K562 (cell line): ENCODE measurements around the gene DUS3L. TPM values are rescaled to one million over a fixed set of nuclear protein-coding genes. Genes with fewer than 3 reads are reported as not detected.

Source experiments
- ARID1B ChIP-seq: fragments of 450-650 bp; IDR thresholded peaks from 2 replicates; pipeline ENCODE4 v1.6.1; 2016; ENCODE audit warnings: antibody characterized with exemption, mild to moderate bottlenecking, inconsistent platforms
- BDP1 ChIP-seq: IDR thresholded peaks from 3 replicates; pipeline ENCODE4 v1.6.1; 2011; ENCODE audit not compliant: insufficient read length, insufficient read depth
- CBX3 ChIP-seq, 2 experiments: IDR thresholded peaks; 1 replicate in 1 of 2; 2 replicates in 1 of 2; pipeline ENCODE4 v1.6.1; 2012; ENCODE audit warnings: inconsistent platforms in 2 of 2, low read length in 2 of 2, borderline replicate concordance in 1 of 2, control low read depth in 1 of 2
- POU5F1 ChIP-seq: fragments of 150-350 bp; IDR thresholded peaks from 2 replicates; pipeline ENCODE4 v1.6.1; 2014; ENCODE audit warnings: borderline replicate concordance, low read length, low read depth, mild to moderate bottlenecking; ENCODE audit not compliant: partially characterized antibody
- RFX1 ChIP-seq: fragments of 450-650 bp; IDR thresholded peaks from 2 replicates; pipeline ENCODE4 v1.6.1; 2016; ENCODE audit warnings: mild to moderate bottlenecking, moderate library complexity
- RHOXF2B ChIP-seq: fragments of 250-450 bp; sonication (Bioruptor Pico); conservative IDR thresholded peaks from 2 replicates; pipeline ENCODE4 v1.5.1; 2021
- SRF ChIP-seq, 2 experiments: fragments of 250-450, 450-650 bp in 1 of 2; sonication (Bioruptor Pico) in 1 of 2; sonication (generic) in 1 of 2; formaldehyde crosslinking; IDR thresholded peaks; 2 replicates each; pipeline versions ENCODE4 v1.5.0 to v1.5.1; 2020 to 2022; ENCODE audit warnings: mild to moderate bottlenecking in 1 of 2, missing genetic modification reagents in 1 of 2
- TSHZ1 ChIP-seq: fragments of 250-450 bp; sonication (Bioruptor Pico); IDR thresholded peaks from 2 replicates; pipeline ENCODE4 v1.4.0; 2020; ENCODE audit warnings: mild to moderate bottlenecking, moderate library complexity
- ZNF436 ChIP-seq: fragments of 250-450, 450-650 bp; sonication (Bioruptor Pico); formaldehyde crosslinking; IDR thresholded peaks from 2 replicates; pipeline ENCODE4 v1.7.0; 2020; ENCODE audit warnings: mild to moderate bottlenecking
- polyA plus RNA-seq, 8 experiments: library from polyadenylated mRNA; depleted of rRNA in 4 of 8; stranded (reverse) in 5 of 8; unstranded in 3 of 8; fragments of >200 nt; fragmentation: Nextera tagmentation in 2 of 8; fragmentation: Illumina TruSeq in 1 of 8; extraction: Ambion mirVana in 2 of 8; extraction: Trizol in 1 of 8; gene quantifications; 2 replicates each; pipeline versions ENCODE4 v1.2.1 to v1.2.3, GENCODE V29; 2011 to 2014; ENCODE audit warnings: inconsistent platforms in 1 of 8, missing spikeins in 1 of 8
- total RNA-seq, 7 experiments: library from RNA; depleted of rRNA in 6 of 7; stranded (reverse); fragments of >200 nt in 6 of 7; fragmentation: Illumina TruSeq in 2 of 7; extraction: Trizol in 2 of 7; gene quantifications; 2 replicates each; pipeline versions ENCODE4 v1.2.1 to v1.2.3, GENCODE V29; 2011 to 2021; ENCODE audit warnings: low replicate concordance in 1 of 7
- TF ChIP-seq, protein P1 (sequence below): fragments of 200-600 bp; sonication (generic); IDR thresholded peaks from one replicate; pipeline ENCODE4 v1.6.1; 2012; ENCODE audit warnings: mild to moderate bottlenecking, low read depth, low read length, inconsistent platforms

The DUS3L gene
- total and polyA plus RNA-seq, 9 of the 15 experiments (the other 6 are each of a cell fraction or from before 2014, with no cell fraction given): 1.7 to 102 (median 77.5) TPM

DNA sequence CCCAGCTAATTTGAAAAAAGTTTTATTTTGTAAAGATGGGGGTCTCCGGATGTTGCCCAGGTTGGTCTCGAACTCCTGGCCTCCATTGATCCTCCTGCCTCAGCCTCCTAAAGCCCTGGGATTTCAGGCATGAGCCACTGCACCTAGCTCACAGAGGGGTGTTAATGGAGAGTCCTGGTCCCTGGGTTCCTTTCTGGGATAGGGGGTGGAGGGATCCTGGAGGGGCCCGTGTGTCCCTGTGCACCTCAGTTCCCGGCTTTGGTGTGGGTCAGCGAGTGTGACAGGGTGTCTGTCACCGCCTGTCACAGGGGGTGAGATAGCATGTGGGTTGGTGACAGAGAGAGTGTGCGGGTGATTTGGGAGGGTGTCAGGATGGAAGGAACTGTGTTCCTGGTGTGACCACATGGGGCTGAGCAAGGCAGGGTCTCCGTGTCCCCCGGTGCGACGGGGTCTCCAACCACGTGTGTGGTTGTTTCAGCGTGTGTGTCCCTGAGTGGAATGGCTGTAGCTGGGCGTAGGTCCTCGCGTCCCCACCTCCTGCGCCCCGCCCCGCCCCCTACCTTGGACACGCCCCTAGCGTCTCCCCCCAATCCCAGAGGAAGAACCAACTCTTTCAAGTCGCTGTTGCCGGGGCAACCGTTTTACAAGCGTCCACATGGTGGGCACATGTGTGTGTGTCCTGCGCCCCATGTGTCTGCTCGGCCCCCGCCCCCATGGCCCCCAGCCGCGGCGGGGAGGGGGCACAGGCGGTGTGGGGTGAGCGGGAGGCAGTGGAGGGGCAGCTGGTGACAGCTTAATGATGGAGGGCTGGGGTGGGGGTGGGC is 11.0 kb upstream of the DUS3L start (continued):
- TF ChIP-seq ZNF436 (CRISPR knock-in tag): no peak
- TF ChIP-seq BDP1: no peak
- TF ChIP-seq RHOXF2B (CRISPR knock-in tag): no peak
- TF ChIP-seq POU5F1: no peak
- no peak for TF ChIP-seq CBX3 (IDR thresholded peaks at IDR 0.05; ENCODE audit: borderline replicate concordance in 1 of 2, low read length in 2 of 2)
- TF ChIP-seq SRF (CRISPR knock-in tag; IDR thresholded peaks at IDR 0.05): no peak
- TF ChIP-seq, protein P1, sequence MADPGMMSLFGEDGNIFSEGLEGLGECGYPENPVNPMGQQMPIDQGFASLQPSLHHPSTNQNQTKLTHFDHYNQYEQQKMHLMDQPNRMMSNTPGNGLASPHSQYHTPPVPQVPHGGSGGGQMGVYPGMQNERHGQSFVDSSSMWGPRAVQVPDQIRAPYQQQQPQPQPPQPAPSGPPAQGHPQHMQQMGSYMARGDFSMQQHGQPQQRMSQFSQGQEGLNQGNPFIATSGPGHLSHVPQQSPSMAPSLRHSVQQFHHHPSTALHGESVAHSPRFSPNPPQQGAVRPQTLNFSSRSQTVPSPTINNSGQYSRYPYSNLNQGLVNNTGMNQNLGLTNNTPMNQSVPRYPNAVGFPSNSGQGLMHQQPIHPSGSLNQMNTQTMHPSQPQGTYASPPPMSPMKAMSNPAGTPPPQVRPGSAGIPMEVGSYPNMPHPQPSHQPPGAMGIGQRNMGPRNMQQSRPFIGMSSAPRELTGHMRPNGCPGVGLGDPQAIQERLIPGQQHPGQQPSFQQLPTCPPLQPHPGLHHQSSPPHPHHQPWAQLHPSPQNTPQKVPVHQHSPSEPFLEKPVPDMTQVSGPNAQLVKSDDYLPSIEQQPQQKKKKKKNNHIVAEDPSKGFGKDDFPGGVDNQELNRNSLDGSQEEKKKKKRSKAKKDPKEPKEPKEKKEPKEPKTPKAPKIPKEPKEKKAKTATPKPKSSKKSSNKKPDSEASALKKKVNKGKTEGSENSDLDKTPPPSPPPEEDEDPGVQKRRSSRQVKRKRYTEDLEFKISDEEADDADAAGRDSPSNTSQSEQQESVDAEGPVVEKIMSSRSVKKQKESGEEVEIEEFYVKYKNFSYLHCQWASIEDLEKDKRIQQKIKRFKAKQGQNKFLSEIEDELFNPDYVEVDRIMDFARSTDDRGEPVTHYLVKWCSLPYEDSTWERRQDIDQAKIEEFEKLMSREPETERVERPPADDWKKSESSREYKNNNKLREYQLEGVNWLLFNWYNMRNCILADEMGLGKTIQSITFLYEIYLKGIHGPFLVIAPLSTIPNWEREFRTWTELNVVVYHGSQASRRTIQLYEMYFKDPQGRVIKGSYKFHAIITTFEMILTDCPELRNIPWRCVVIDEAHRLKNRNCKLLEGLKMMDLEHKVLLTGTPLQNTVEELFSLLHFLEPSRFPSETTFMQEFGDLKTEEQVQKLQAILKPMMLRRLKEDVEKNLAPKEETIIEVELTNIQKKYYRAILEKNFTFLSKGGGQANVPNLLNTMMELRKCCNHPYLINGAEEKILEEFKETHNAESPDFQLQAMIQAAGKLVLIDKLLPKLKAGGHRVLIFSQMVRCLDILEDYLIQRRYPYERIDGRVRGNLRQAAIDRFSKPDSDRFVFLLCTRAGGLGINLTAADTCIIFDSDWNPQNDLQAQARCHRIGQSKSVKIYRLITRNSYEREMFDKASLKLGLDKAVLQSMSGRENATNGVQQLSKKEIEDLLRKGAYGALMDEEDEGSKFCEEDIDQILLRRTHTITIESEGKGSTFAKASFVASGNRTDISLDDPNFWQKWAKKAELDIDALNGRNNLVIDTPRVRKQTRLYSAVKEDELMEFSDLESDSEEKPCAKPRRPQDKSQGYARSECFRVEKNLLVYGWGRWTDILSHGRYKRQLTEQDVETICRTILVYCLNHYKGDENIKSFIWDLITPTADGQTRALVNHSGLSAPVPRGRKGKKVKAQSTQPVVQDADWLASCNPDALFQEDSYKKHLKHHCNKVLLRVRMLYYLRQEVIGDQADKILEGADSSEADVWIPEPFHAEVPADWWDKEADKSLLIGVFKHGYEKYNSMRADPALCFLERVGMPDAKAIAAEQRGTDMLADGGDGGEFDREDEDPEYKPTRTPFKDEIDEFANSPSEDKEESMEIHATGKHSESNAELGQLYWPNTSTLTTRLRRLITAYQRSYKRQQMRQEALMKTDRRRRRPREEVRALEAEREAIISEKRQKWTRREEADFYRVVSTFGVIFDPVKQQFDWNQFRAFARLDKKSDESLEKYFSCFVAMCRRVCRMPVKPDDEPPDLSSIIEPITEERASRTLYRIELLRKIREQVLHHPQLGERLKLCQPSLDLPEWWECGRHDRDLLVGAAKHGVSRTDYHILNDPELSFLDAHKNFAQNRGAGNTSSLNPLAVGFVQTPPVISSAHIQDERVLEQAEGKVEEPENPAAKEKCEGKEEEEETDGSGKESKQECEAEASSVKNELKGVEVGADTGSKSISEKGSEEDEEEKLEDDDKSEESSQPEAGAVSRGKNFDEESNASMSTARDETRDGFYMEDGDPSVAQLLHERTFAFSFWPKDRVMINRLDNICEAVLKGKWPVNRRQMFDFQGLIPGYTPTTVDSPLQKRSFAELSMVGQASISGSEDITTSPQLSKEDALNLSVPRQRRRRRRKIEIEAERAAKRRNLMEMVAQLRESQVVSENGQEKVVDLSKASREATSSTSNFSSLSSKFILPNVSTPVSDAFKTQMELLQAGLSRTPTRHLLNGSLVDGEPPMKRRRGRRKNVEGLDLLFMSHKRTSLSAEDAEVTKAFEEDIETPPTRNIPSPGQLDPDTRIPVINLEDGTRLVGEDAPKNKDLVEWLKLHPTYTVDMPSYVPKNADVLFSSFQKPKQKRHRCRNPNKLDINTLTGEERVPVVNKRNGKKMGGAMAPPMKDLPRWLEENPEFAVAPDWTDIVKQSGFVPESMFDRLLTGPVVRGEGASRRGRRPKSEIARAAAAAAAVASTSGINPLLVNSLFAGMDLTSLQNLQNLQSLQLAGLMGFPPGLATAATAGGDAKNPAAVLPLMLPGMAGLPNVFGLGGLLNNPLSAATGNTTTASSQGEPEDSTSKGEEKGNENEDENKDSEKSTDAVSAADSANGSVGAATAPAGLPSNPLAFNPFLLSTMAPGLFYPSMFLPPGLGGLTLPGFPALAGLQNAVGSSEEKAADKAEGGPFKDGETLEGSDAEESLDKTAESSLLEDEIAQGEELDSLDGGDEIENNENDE: no peak
- no peak for TF ChIP-seq ARID1B
- peak; percentile 89 for TF ChIP-seq RFX1
- TF ChIP-seq TSHZ1: no peak
